ENCODE data around the gene SLC9C1. TPM values are rescaled to one million over a fixed set of nuclear protein-coding genes. Genes with fewer than 3 reads are reported as not detected.

SLC9C1 gene
- total and polyA plus RNA-seq, 2 of the 13 experiments (the other 11 are each of a cell fraction or from before 2014, with no cell fraction given), result not detected

DNA sequence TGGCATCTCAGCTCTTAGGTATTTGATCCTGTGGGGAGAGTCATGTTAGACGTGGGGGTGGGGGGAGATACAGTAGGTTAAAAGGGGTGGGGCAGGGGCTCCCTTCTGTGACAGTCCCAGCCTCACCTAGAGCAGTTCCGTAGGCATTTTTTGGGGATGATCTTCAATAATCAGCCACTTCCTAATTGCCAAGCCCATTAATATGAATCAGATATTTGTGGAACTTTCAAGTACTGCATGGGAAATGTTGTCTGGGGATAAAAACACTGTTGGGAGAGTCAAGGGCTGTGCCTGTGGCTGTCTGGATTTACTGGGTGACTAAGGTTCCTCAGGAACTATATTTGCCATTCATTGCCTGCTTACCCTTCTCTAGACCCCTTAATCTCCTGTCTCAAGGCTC is 198.3 kb downstream of the SLC9C1 start:
- 5% methylated on average over 2 of the region's 2 CpGs for WGBS (ENCODE audit: low lambda C conversion rate)
- DNase-seq (ENCODE audit: low spot score) (no peak), ATAC-seq (no peak), FAIRE-seq (no peak)
- Histone ChIP-seq H3K79me2 (ENCODE audit: insufficient read depth, low read length) (no peaks in the 10 kb centered on the region), H3K9me3 (ENCODE audit: low read length) (no peaks in the 10 kb centered on the region), H3K4me2 (ENCODE audit: low read depth, low read length) (no peak overlapping the region), H3K27ac (ENCODE audit: extremely low read length, insufficient read depth, low read length) (no peak overlapping the region), H3K27me3 (ENCODE audit: control insufficient read depth in 1 of 2, insufficient read depth in 2 of 2, low read length in 2 of 2) (no peaks in the 10 kb centered on the region), H3K4me3 (replicated peaks in 1 of 3; ENCODE audit: insufficient read depth in 1 of 3, low read depth in 2 of 3, low read length in 3 of 3) (no peak overlapping the region), H3K4me1 (ENCODE audit: insufficient read depth, low read length) (peaks cover 8% of the 10 kb centered on the region), H3K36me3 (replicated peaks in 1 of 2; ENCODE audit: control insufficient read depth in 1 of 2, insufficient read depth in 2 of 2, low read length in 2 of 2) (no peaks in the 10 kb centered on the region), H4K20me1 (ENCODE audit: insufficient read depth, low read length) (no peaks in the 10 kb centered on the region), H2AFZ (ENCODE audit: low read length) (no peak overlapping the region), H3K9ac (ENCODE audit: insufficient read depth, low read depth, low read length) (no peak overlapping the region)
- intact Hi-C loops (cut with micrococcal nuclease; ENCODE audit: unreplicated experiment) (no loop called here), in situ Hi-C loops (cut with HindIII; ENCODE audit: extremely low pct_ligation_motif_present, low pct_unique_long_range_greater_than_20kb) (no loop called here)
- POLR2A ChIA-PET, result no interaction called here
- BruUV-seq (replicated peaks), result no TSS peak
- CTCF ChIA-PET (ENCODE audit: low intra/inter-chr PET ratio, low total read pairs), result no interaction called here
- TF ChIP-seq STAT5B (CRISPR knock-in tag; IDR thresholded peaks at IDR 0.05), result no peak
- TF ChIP-seq ZNF792 (CRISPR knock-in tag; IDR thresholded peaks at IDR 0.05), result no peak
- no peak for TF ChIP-seq GZF1 (CRISPR knock-in tag; IDR thresholded peaks at IDR 0.05)
- no peak for TF ChIP-seq XRCC5 (optimal IDR thresholded peaks at IDR 0.05; ENCODE audit: low read length)
- no peak for TF ChIP-seq PCBP2 (optimal IDR thresholded peaks at IDR 0.05; ENCODE audit: low read depth, low read length, poor library complexity, severe bottlenecking)
- no peak for TF ChIP-seq JUNB (CRISPR knock-in tag; IDR thresholded peaks at IDR 0.05; ENCODE audit: borderline replicate concordance)
- TF ChIP-seq ZNF326 (CRISPR knock-in tag; IDR thresholded peaks at IDR 0.05; ENCODE audit: borderline replicate concordance), result no peak
- no peak for TF ChIP-seq ZNF7 (CRISPR knock-in tag; IDR thresholded peaks at IDR 0.05)
- TF ChIP-seq ZNF251 (CRISPR knock-in tag; IDR thresholded peaks at IDR 0.05), result no peak

- ATAC-seq (no peak), FAIRE-seq (no peak), DNase-seq (ENCODE audit: low spot score) (no peak)
- Histone ChIP-seq H3K36me3 (replicated peaks in 1 of 2; ENCODE audit: control insufficient read depth in 1 of 2, insufficient read depth in 2 of 2, low read length in 2 of 2) (no peaks in the 10 kb centered on the region), H4K20me1 (ENCODE audit: insufficient read depth, low read length) (no peaks in the 10 kb centered on the region), H3K27ac (ENCODE audit: extremely low read length, insufficient read depth, low read length) (no peak overlapping the region), H3K4me2 (ENCODE audit: low read depth, low read length) (no peak overlapping the region), H2AFZ (ENCODE audit: low read length) (no peak overlapping the region), H3K9ac (ENCODE audit: insufficient read depth, low read depth, low read length) (no peak overlapping the region), H3K27me3 (ENCODE audit: control insufficient read depth in 1 of 2, insufficient read depth in 2 of 2, low read length in 2 of 2) (no peaks in the 10 kb centered on the region), H3K4me1 (ENCODE audit: insufficient read depth, low read length) (peaks cover 16% of the 10 kb centered on the region), H3K4me3 (replicated peaks in 1 of 3; ENCODE audit: insufficient read depth in 1 of 3, low read depth in 2 of 3, low read length in 3 of 3) (no peak overlapping the region), H3K79me2 (ENCODE audit: insufficient read depth, low read length) (no peaks in the 10 kb centered on the region), H3K9me3 (ENCODE audit: low read length) (no peaks in the 10 kb centered on the region)
- no TSS peak for BruUV-seq (replicated peaks)
- TF ChIP-seq ZFY (CRISPR knock-in tag; IDR thresholded peaks at IDR 0.05) (no peak), ZNF598 (CRISPR knock-in tag; IDR thresholded peaks at IDR 0.05; ENCODE audit: borderline replicate concordance) (no peak), ZNF713 (CRISPR knock-in tag; IDR thresholded peaks at IDR 0.05) (no peak), ETV5 (CRISPR knock-in tag; IDR thresholded peaks at IDR 0.05; ENCODE audit: borderline replicate concordance) (no peak), SIN3B (IDR thresholded peaks at IDR 0.05; ENCODE audit: low read length) (no peak), TARDBP (CRISPR knock-in tag; IDR thresholded peaks at IDR 0.05) (no peak), FOXK1 (CRISPR knock-in tag; IDR thresholded peaks at IDR 0.05; ENCODE audit: borderline replicate concordance, low read depth) (no peak)
- ChIA-PET POLR2A (no interaction called here), CTCF (ENCODE audit: low intra/inter-chr PET ratio, low total read pairs) (no interaction called here)
- in situ Hi-C loops (cut with HindIII; ENCODE audit: extremely low pct_ligation_motif_present, low pct_unique_long_range_greater_than_20kb), result no loop called here
- intact Hi-C loops (cut with micrococcal nuclease; ENCODE audit: unreplicated experiment), result no loop called here
These were observed 200.9 kb downstream of the SLC9C1 start for GRCh38 chr3:112093180-112093522.
